ENCODE results near the gene ROR2. TPM values are rescaled to one million over a fixed set of nuclear protein-coding genes. Genes with fewer than 3 reads are reported as not detected.

ROR2 gene
- total RNA-seq, 1 experiment from 2014 or later = 40.0 TPM

DNA sequence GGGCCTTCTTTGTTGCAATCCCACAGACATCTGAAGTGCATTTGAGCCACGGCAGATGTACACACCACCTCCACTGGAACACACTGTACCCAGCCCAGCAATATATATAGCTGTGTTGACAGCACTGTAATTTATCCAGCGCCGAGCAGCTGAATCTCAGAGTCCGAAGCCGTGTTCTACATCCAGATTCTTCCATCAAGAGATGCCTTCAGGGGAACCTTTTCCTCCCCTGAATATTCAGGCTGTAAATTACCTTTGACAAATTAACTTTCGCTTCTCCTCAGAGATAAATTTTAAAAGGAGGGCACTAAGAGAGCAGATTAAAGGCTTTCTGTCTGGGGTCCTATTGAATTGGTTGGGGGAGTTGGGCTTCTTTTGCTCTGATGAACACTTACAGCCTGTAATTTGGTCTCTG lies 76.4 kb downstream of the ROR2 start:
- no peak overlapping the region for H3K4me3 ChIP-seq (ENCODE audit: insufficient read depth, low read depth, low read length)
- no peaks in the 10 kb centered on the region for H3K36me3 ChIP-seq (replicated peaks; ENCODE audit: control insufficient read depth, insufficient read depth, low read length)
- no peaks in the 10 kb centered on the region for H3K27me3 ChIP-seq (ENCODE audit: control insufficient read depth, insufficient read depth, low read length)
- DNase-seq = no peak

DNA sequence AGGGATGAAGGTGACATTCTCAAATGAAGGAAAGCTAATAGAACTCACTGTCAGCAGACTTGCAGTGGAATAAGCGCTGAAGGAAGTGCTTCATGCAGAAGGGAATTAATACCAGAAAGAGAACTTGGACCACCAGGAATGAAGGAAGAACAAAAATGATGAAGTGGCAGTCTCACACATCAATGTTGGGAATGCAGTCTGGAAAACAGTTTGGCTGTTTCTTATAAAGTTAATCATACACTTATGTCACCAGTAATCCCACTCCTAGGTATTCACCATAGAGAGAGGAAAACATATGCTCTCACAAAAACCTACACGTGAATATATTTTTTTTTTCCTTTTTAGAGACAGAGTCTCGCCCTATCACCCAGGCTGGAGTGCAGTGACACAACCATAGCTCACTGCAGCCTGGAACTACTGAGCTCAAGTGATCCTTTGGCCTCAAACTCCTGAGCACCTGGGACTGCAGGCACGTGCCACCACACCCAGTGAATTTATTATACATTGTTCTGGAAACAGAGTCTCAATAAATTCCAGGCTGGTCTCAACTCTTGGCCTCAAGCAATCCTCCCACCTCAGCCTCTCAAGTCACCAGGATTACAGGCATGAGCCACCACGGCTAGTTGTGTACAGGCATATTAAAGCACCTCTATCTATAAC lies 81.2 kb downstream of the ROR2 start:
- no peak for DNase-seq
- Histone ChIP-seq H3K27me3 (ENCODE audit: control insufficient read depth, insufficient read depth, low read length) (no peaks in the 10 kb centered on the region), H3K4me3 (ENCODE audit: insufficient read depth, low read depth, low read length) (no peak overlapping the region), H3K36me3 (replicated peaks; ENCODE audit: control insufficient read depth, insufficient read depth, low read length) (no peaks in the 10 kb centered on the region)

GRCh38 chr9:91867740-91868139 lies 82.3 kb downstream of the ROR2 start:
- Histone ChIP-seq H3K27me3 (ENCODE audit: control insufficient read depth, insufficient read depth, low read length) (no peaks in the 10 kb centered on the region), H3K4me3 (ENCODE audit: insufficient read depth, low read depth, low read length) (no peak overlapping the region), H3K36me3 (replicated peaks; ENCODE audit: control insufficient read depth, insufficient read depth, low read length) (no peaks in the 10 kb centered on the region)
- DNase-seq = no peak

DNA sequence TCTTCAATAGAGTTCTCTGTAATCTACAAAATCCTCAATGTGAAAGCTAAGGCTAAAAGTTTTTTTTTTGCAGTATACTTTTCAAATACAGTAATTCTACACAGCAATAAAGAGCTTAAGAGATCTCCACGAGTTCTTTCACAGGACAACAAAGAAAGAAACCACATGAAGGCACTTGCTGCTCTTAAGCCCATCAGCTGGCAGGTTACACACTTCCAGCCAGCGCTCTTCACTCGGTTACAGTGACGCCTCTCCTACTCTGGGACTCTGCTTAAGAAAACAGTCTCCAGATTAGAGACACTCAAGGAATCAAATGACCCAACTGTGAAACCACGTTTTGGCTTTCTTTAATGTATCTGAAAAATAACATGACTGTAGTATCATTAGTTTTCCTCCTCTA lies 85.0 kb downstream of the ROR2 start:
- Histone ChIP-seq H3K27me3 (ENCODE audit: control insufficient read depth, insufficient read depth, low read length) (no peaks in the 10 kb centered on the region), H3K4me3 (ENCODE audit: insufficient read depth, low read depth, low read length) (no peak overlapping the region), H3K36me3 (replicated peaks; ENCODE audit: control insufficient read depth, insufficient read depth, low read length) (no peaks in the 10 kb centered on the region)
- DNase-seq = no peak

GRCh38 chr9:91864380-91864779 lies 85.6 kb downstream of the ROR2 start:
- Histone ChIP-seq H3K4me3 (ENCODE audit: insufficient read depth, low read depth, low read length) (no peak overlapping the region), H3K27me3 (ENCODE audit: control insufficient read depth, insufficient read depth, low read length) (no peaks in the 10 kb centered on the region), H3K36me3 (replicated peaks; ENCODE audit: control insufficient read depth, insufficient read depth, low read length) (no peaks in the 10 kb centered on the region)
- no peak for DNase-seq

DNA sequence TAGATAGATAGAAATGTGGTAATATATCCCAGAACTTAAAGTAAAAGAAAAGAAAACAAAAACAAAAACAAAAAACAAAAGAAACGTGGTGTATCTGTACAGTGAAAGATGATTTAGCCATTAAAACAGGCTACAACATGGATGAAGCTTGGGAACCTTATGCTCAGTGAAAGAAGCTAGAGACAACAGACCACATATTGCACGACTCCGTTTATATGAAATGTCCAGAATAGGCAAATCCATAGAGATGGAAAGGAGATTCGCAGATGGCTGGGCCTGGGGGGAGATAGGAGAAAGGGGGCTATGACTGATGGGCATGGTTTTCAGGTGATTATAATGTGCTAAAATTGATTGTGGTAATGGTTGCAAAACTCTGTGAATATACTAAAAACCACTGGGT lies 86.6 kb downstream of the ROR2 start:
- H3K4me3 ChIP-seq (ENCODE audit: insufficient read depth, low read depth, low read length) = no peak overlapping the region
- H3K27me3 ChIP-seq (ENCODE audit: control insufficient read depth, insufficient read depth, low read length) = no peaks in the 10 kb centered on the region
- DNase-seq = no peak
- no peaks in the 10 kb centered on the region for H3K36me3 ChIP-seq (replicated peaks; ENCODE audit: control insufficient read depth, insufficient read depth, low read length)

DNA sequence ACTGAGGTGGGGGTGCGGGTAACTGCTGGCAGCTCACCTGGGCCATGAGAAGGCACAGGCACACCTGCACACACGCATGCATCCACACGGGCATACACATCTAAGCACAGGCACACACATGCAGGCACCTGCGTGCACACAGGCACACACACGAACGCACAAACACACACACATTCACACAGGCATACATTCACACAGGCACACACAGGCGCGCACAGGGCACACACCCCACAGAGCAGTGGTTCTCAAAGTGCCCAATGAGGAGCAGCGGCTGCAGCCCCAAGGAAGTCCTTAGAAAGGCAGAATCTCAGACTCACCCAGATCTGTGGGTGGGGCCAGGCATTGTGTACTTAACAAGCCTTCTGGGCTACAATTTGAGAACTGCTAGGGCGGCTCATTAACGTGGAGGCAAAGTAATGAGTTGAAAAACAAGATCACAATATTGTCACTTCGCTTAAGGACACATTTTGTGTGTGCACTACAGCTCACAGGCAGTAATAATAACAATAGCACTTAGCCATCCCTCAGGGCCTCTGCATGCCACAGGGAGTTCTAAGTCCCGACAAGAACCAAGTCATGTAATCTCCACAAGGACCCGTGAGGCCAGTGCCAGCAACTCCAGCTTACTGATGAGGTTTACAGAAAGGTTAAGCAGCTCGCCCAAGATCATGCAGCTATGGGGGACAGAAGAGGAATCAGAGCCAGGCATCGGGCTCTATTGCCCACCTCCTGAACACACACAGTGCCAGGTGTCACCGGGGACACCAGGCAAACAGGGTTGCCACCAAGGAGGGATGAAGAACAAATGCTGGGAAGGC lies 91.6 kb downstream of the ROR2 start:
- no peaks in the 10 kb centered on the region for H3K36me3 ChIP-seq (replicated peaks; ENCODE audit: control insufficient read depth, insufficient read depth, low read length)
- H3K27me3 ChIP-seq (ENCODE audit: control insufficient read depth, insufficient read depth, low read length) = no peaks in the 10 kb centered on the region
- no peak overlapping the region for H3K4me3 ChIP-seq (ENCODE audit: insufficient read depth, low read depth, low read length)
- no peak for DNase-seq

GRCh38 chr9:91857291-91858212 lies 92.5 kb downstream of the ROR2 start:
- peak; percentile 92 for DNase-seq
- Histone ChIP-seq H3K4me3 (ENCODE audit: insufficient read depth, low read depth, low read length) (no peak overlapping the region), H3K27me3 (ENCODE audit: control insufficient read depth, insufficient read depth, low read length) (no peaks in the 10 kb centered on the region), H3K36me3 (replicated peaks; ENCODE audit: control insufficient read depth, insufficient read depth, low read length) (no peaks in the 10 kb centered on the region)

GRCh38 chr9:91856419-91856818 lies 93.6 kb downstream of the ROR2 start:
- Histone ChIP-seq H3K36me3 (replicated peaks; ENCODE audit: control insufficient read depth, insufficient read depth, low read length) (no peaks in the 10 kb centered on the region), H3K27me3 (ENCODE audit: control insufficient read depth, insufficient read depth, low read length) (no peaks in the 10 kb centered on the region)
- DNase-seq = no peak

GRCh38 chr9:91855196-91855595 lies 94.8 kb downstream of the ROR2 start:
- no peaks in the 10 kb centered on the region for H3K36me3 ChIP-seq (replicated peaks; ENCODE audit: control insufficient read depth, insufficient read depth, low read length)
- no peak overlapping the region for H3K4me3 ChIP-seq (ENCODE audit: insufficient read depth, low read depth, low read length)
- no peaks in the 10 kb centered on the region for H3K27me3 ChIP-seq (ENCODE audit: control insufficient read depth, insufficient read depth, low read length)

More at GRCh38 chr9:91856419-91856818, 93.6 kb downstream of the ROR2 start:
- no peak overlapping the region for H3K4me3 ChIP-seq (ENCODE audit: insufficient read depth, low read depth, low read length)

DNA sequence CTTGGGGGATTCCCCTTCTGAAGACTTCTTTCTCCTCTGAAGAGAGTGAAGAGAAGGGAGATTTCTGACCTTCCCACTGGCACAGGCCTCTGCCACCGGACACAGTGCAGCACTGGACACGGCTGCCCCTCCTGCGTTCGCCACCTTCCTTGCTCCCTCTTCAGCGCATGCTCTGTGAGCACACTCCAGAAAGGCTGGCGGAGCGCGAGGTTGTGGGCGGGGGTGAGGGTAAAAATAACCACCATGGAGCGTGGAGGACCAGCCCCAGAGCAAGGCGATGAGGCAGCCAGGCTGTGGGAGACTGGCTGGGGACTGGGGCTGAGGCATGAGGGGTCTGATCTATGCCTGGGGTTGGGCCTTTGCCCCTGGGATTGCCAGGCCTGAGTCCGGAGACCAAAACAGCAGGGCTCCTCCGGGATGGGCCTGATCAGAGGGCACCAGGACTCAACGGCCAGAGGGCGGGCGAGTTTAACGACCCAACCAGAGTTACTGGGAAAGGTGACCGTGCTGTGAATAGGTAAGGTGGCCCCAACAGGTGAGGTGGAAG lies 97.2 kb downstream of the ROR2 start:
- H3K4me3 ChIP-seq (ENCODE audit: insufficient read depth, low read depth, low read length) = no peak overlapping the region
- no peaks in the 10 kb centered on the region for H3K27me3 ChIP-seq (ENCODE audit: control insufficient read depth, insufficient read depth, low read length)
- H3K36me3 ChIP-seq (replicated peaks; ENCODE audit: control insufficient read depth, insufficient read depth, low read length) = no peaks in the 10 kb centered on the region
- no peak for DNase-seq

More at GRCh38 chr9:91855196-91855595, 94.8 kb downstream of the ROR2 start:
- DNase-seq = peak; percentile 55

GRCh38 chr9:91849694-91850093 lies 100.3 kb downstream of the ROR2 start:
- Histone ChIP-seq H3K36me3 (replicated peaks; ENCODE audit: control insufficient read depth, insufficient read depth, low read length) (no peaks in the 10 kb centered on the region), H3K27me3 (ENCODE audit: control insufficient read depth, insufficient read depth, low read length) (no peaks in the 10 kb centered on the region), H3K4me3 (ENCODE audit: insufficient read depth, low read depth, low read length) (no peak overlapping the region)
- DNase-seq = no peak

DNA sequence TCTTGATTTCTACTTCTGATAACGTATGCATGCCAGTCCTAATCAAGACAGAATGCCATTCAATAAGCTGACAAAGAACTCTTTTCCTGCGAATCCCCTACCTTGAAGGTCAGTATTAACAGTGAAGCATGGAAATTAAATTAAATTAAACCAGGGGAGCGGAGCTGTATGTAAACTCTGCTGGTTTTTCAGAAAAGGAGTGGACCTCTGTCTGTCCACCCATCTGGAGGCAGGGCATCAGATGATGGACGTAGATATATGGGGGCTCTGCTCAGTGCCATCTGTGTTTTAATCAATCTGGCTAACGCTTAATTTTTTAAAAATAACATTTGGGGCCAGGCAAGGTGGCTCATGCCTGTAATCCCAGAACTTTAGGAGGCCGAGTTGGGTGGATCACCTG lies 101.9 kb downstream of the ROR2 start:
- H3K27me3 ChIP-seq (ENCODE audit: control insufficient read depth, insufficient read depth, low read length) = no peaks in the 10 kb centered on the region

DNA sequence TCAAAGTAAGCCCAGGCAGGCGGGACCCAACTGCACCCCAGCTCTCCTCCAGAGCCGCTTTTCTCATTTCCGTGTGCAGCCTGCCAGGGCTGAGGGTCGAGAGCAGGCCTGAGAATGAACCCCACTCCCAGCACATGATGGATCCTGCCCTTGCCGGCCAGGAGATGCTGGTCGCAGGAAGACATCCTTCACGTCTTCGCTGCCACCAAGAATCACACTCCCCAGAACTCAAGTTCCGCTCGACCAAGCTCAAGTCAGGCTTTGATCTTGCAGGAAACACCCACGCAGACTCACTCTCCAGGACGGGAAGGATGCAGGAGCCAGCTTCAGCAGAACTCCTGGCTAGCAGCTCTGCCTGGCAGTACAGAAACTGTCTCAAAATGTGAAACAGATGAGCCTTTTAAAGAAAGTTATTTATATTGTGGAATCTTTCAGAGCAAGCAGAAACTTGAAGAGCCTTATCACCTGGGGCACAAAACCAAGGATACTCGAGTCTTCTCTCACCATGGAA lies 102.4 kb downstream of the ROR2 start:
- no peaks in the 10 kb centered on the region for H3K27me3 ChIP-seq (ENCODE audit: control insufficient read depth, insufficient read depth, low read length)
- DNase-seq = no peak
- no peaks in the 10 kb centered on the region for H3K36me3 ChIP-seq (replicated peaks; ENCODE audit: control insufficient read depth, insufficient read depth, low read length)
- H3K4me3 ChIP-seq (ENCODE audit: insufficient read depth, low read depth, low read length) = no peak overlapping the region

More for the DNA sequence above, 101.9 kb downstream of the ROR2 start:
- DNase-seq = no peak
- H3K36me3 ChIP-seq (replicated peaks; ENCODE audit: control insufficient read depth, insufficient read depth, low read length) = no peaks in the 10 kb centered on the region
- H3K4me3 ChIP-seq (ENCODE audit: insufficient read depth, low read depth, low read length) = no peak overlapping the region

All from H7 (cell line).